Inferior parietal cortex (tissue), 1 donor: Measurements from ENCODE around the gene LAMA3.

Experiments used
- DNase-seq: peaks from one replicate; pipeline ENCODE4 v3.0.0-alpha.2; 2016; ENCODE audit errors: extremely low spot score

The LAMA3 gene

GRCh38 chr18:23935804-23936203 is 246.6 kb downstream of the LAMA3 start:
- no peak for DNase-seq

DNA sequence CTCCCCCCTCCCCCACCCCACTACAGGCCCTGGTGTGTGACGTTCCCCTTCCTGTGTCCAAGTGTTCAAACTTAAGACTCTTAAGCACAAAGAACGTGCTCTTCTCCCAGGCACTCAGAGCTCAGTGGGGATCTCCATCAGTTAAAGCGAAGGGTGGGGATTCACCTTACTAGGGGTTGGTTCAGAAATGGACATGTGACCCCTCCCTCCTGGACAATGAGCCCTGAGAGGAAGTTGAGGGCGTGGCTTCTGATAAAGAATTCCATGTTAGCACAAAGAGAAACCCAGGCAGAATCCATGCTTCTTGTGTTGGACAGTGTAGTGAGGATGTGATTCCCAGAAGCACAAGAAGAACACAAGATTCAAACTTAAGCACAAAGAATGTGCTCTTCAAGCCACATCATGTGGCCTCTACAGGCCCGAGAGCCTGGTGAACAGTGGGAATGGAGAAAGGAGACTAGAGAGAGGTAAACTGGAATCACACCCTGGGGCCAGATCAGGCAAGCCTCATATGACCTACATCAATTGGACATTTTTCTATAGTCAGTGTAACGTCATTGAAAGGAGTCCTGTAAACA is 247.2 kb downstream of the LAMA3 start:
- no peak for DNase-seq

DNA sequence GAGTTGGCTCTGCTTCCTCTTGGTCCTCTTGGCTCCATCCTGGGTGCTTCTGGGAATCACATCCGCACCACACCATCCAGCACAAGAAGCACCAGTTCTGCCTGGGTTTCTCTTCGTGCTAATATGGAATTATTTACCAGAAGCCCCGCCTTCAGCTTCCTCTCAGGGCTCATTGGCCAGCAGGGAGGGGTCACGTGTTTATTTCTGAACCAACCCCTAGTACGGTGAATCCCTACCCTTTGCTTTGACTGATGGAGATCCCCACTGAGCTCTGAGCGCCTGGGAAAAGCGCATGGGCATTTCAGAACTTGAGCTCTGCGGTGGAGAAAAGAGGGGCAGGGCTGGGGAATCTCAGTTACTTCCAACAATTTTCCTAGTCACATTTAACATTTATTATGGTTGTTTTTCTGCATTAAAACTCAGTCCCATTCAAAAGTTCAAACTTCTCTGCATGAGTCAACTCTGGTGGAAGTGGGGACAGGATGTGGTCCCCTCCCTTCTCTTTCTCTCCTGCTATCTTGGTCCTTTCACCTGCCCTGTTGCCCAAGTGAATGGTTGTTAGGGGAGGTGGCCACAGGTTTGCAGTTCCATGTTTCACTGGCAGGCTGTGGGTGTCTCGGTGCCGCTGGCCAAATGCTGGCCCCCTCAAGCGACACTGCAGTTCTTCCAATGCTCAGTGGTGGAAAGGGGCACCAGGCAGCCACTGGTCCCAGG is 248.9 kb downstream of the LAMA3 start:
- no peak for DNase-seq

GRCh38 chr18:23938901-23939341 is 249.7 kb downstream of the LAMA3 start:
- no peak for DNase-seq

- no peak for DNase-seq
Measured at GRCh38 chr18:23939366-23939765, 250.1 kb downstream of the LAMA3 start.

- DNase-seq: no peak
Measured at GRCh38 chr18:23939896-23940295, 250.6 kb downstream of the LAMA3 start.

DNA sequence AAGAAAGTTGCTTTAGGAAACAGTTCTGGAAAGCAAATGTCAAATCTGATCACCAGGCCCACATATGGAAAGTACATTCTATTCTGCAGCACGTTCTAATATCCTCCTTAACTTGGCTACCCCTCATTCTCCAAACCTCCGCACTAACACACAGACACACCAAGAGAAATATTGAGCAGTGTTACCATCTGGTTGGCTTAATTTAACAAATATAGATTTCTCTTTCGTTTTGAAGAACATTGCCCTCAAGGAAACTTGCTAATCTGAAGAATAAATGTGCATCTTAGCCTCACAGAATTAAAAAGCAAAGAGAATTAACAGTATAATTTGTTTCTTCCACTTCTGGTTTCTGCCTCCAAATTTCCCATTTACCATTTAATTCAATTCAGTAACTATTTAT is 252.5 kb downstream of the LAMA3 start:
- peak; percentile 29 for DNase-seq

DNA sequence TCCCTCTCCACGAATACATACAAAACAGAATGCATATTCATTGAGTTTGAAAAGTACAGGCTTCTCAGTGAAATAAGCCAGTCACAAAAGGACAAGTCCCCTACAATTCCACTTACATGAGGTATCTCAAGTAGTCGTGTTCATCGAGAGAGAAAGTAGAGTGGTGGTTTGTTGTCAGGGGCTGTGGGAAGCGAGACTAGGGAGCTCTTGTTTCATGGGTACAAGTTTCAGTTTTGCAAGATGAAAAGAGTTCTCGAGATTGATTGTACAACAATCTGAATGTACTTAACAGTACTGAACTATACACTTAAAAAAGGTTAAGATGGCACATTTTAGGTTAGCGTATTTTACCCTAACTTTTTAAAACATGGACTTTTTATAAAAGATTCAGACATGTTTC is 253.9 kb downstream of the LAMA3 start:
- DNase-seq: no peak

GRCh38 chr18:23943903-23944624 is 254.8 kb downstream of the LAMA3 start:
- peak; percentile 20 for DNase-seq

- no peak for DNase-seq
Measured at GRCh38 chr18:23945416-23946079, 256.3 kb downstream of the LAMA3 start.

GRCh38 chr18:23949863-23950262 is 260.6 kb downstream of the LAMA3 start:
- no peak for DNase-seq

GRCh38 chr18:23950644-23951043 is 261.4 kb downstream of the LAMA3 start:
- DNase-seq: no peak

DNA sequence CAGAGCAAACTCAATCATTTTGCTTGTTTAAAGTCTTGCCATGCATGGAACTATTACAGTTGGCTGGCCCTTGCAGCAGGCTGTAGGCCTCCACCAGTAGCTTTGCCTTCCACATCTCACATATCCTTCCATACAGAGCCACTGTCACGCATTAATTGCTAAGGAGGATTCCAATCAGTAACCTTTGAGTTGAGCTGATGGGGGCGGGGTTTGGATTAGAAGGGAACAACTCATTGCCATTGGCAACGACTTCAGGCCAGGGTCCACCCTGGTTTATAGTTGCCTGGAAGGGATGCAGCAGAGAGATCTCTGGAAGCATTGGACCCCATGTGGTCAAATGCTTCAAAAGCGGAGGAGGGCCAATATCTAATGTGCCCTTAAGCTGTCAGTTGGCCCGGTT is 262.0 kb downstream of the LAMA3 start:
- no peak for DNase-seq

GRCh38 chr18:23953984-23954383 is 264.7 kb downstream of the LAMA3 start:
- no peak for DNase-seq

DNA sequence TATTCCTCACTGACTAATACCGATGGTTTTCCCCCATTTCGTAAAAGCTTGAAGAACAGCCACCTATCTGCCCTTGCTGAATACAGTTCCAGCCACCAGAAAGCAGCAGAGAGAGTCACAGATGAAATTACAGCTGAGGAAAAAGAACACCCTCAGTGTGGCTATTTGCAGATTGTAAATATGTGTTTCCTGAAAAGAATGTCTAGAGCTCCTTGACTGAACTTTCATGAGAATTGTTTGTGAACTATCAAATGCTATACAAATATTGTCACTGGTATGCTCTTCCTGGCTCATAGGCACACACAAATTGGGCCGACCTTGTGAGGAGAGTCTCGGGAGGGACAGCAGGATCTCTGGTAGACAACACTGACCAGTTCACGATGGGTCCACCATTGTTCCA is 267.2 kb downstream of the LAMA3 start:
- no peak for DNase-seq

DNA sequence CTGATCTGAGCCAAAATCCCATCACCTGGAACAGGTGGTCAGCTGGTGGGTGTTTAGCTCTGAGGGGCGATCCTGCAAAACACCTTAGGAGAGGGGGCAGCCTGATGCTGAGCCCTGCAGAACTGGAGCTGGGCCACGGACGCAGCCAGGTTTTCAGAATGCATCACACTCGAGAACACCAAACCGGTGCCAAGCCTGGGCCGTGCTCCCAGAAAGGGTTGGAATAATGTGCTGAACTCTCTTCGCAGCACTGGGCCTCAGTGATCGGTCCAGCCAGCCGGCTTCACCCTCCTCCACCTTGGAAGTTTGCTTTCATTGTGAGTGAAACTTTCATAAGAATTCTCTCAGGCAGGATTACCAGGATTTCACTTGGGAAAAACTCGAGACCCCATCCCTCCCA is 268.8 kb downstream of the LAMA3 start:
- peak; percentile 31 for DNase-seq

DNA sequence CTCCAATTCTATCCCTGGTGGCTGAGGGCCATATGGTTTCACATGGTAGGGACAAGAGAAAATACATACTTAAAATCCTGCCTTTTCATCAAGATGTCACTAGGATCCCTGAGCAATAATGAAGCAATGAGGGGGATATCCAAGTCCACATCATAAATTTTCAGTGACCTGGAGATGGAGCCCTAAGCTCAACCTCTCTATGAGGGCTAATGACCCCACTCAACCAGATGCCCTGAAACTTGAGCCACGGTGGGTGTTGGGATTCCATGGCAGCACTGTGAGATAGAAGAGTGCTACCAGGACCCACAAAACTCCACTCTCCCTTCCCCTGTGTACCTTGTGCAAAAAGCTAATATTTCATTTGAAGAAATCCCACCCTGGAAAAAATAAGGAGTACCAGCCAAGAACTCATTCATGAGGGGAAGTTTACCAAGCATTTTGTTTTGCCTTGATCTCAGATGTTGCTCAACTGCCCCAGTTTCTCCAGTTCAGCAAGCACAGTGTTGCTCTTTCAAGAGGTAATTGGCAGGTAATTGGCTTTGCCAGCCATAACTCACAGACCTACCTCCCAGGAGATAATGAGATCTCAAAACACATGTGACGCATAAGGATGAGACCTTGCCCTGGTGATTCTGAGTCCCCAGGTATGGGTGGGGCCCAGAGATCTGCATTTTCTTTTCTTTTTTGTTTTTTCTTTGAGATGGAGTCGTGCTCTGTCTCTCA is 274.4 kb downstream of the LAMA3 start:
- no peak for DNase-seq

GRCh38 chr18:23964282-23965238 is 275.3 kb downstream of the LAMA3 start:
- DNase-seq: no peak

- no peak for DNase-seq
Measured at GRCh38 chr18:23966909-23967308, 277.7 kb downstream of the LAMA3 start.

- no peak for DNase-seq
Measured at GRCh38 chr18:23967321-23968089, 278.3 kb downstream of the LAMA3 start.
